Mucosa of gallbladder (tissue), 1 donor: ENCODE data around the gene POU3F2. TPM values are rescaled to one million over a fixed set of nuclear protein-coding genes. Genes with fewer than 3 reads are reported as not detected.

Experiments
- DNase-seq: peaks from one replicate; pipeline ENCODE4 v3.0.0-alpha.2; 2020; ENCODE audit warnings: low spot score
- total RNA-seq: library from RNA; stranded (reverse); gene quantifications from one replicate; pipeline ENCODE4 v1.2.1, GENCODE V29; 2021
- donor health status: DM: no; HTN: no; CAD: no.

The POU3F2 gene
- total RNA-seq = not detected

DNA sequence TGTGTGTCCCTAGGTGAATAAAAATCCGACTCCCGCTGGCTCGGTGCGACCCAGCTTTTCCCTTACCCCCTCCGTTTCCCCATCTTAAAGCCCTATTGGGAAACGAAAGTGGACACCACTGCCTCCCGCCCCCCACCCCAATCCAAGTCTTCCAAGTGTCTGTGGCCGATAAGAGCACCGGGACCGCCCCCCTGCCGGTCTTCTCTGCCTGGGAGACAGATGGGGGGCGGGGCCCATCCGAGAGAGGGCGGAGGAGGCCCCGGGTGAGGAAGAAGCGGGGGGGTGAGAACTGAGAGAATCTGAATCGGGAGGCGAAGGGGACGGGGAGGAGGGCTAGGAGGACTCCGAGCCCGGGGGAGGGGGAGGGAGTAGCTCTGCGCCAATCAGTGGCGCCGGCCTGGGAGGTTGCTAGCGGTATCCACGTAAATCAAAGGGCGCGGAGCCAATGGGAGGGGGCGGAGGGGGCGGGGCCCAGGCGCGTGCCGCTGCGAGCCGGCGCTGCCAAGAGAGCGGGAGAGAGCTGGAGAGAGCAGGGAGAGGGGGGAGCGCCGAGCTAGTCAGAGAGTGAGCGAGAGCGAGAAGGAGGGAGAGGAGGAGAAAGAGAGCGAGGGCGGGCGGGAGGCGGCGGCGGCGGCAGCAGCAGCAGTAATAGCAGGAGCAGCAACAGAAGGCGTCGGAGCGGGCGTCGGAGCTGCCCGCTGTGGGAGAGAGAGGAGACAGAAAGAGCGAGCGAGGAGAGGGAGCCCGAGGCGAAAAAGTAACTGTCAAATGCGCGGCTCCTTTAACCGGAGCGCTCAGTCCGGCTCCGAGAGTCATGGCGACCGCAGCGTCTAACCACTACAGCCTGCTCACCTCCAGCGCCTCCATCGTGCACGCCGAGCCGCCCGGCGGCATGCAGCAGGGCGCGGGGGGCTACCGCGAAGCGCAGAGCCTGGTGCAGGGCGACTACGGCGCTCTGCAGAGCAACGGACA is at the start of gene POU3F2:
TSS of gene POU3F2 (plus strand) at position 515 of the 972 bp plus-strand sequence. CDS start at position 815, 300 bp downstream.
- peak; percentile 50 for DNase-seq

DNA sequence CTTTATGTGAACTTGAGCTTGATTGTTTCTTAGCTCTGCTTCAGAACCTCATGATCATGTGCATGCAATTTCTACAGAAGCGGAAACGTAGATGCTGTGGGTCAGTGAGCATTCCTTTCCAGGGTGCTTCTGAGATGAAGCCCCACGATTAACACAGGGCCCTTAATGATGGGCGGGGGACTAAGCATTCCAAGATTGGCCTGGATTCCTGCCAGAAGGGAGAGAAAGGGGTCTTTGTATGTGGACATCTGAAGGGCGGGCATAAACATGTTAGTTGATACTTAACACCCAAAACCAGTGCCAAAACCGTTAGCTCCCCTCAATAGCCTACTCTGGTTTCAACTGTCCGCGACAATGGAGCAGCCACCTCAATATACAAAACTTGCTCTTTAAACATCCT is 46.9 kb upstream of the POU3F2 start:
- no peak for DNase-seq

DNA sequence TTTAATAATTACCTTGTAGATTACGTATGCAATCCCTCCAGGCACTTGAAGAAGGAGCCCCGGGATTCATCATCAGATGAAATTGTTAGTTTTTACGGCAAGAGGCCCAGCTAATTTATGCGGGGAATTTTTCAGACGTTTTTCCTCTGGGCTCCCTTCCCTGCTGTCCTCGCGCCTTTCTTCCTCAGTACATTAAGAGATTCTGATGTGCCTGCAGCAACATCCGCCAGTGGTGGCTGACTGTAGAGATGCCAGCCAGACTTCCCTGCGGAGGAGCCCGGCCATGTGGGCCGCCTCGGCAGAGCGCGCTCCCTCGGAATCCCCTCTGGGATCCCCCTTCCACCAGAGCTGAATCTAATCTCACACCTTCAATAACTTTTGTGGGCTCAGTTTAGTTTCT is 46.4 kb upstream of the POU3F2 start:
- no peak for DNase-seq

DNA sequence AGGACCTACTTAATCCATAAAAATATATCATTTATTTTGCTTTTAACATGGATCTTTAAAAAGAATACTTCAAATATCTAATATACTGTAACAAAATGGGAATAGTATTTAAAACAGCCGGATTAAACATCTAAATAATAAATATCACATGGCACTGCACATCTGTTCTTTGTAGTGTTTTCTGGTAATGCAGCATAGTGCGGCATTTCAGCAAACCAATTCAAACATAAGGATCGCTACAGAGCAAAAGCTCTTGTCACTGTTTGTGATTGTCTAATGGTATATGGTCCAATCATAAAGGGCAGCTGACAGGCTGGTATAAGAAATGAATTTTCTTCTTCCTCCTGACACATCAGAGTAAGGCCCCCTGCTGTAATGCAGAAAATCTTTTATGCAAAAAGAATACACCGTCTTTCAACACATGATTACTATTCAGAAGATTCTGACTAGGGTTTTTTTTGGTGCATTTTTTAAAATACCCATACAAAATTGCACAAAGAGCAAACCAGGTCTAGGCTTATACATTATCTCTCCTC is 40.0 kb upstream of the POU3F2 start:
- DNase-seq = no peak

DNA sequence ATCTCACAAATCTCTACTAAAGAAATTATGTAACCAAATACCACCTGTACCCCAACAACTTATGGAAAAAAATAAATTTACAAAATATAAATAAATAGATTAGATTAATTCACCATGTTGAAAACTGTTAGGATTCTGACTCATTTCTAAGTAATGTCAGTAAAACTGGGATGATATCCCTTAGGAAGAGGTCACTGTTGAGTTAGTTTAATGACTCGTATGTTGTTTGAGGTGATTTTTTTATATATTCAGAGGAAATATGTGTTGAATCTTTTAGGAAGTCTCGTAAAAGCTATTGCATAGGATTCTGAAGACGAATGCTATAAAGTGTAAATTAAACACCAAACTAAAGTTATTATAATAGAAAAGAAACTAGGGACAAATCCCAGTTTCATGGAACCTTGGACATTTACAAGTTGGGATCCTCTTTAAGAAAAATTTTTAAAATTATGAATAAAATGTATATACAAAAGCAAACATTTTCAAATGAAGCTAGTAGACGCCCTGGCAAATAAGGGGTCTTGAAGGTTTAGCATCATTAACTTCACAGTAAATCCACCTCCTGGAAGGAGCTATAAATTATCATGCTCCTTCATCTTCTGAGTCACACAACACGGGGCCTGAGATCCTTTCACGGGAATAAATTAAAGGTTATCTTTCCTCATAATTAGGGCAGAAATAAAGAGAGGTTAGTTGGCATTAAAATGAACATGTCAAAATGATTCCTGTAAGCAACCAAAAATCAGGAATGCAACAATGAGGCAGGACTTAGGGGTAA is 37.0 kb upstream of the POU3F2 start:
- DNase-seq = no peak

DNA sequence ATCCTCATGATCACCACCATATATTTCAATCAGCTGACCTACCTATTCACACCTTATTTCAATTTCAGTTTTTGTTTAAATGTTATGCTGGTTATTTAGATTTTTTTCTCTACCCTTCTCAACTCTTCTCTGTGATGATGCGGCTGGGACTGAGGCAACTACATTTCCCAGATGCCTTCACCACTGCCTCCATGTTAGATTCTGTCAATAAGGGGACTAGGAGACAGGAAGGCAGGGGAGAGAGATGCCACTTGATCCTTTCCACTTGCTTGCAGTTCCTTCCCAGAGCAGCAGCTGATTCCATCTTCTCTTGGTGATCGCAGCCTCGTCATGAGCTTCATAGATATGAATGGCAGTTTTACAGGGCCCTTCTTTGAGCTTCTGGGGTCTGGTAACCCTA is 33.5 kb upstream of the POU3F2 start:
- DNase-seq = no peak

DNA sequence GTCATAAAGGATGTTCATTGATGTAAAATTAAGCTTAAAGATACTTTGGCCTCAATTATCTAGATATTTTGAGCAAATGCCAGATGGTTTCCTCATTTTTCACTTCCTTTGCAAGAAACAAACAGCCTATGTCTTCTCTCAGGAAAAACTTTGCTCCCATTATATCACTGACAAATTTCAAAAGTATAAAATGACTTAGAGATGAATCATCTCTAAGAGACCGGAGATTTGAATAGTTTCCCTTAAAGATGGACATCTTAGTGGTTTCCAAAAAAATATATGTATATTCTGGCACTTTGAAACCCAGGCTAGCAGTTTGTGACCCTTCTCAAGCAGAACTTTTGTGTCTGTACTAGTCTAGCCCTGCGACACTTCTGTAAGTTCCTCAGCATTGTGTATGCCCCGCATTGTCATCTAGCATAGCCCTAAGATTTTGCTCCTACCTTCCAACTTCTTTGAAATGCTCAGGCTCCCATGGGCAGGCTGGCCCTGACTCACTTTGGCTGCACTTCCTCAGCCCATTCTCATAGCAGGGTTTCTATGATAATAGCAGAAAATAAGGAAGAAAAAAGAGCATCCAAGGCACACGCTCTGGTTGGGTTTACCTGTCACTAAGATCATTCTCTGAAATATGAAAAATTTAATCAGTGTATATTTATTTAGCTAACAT is 25.7 kb upstream of the POU3F2 start:
- no peak for DNase-seq

DNA sequence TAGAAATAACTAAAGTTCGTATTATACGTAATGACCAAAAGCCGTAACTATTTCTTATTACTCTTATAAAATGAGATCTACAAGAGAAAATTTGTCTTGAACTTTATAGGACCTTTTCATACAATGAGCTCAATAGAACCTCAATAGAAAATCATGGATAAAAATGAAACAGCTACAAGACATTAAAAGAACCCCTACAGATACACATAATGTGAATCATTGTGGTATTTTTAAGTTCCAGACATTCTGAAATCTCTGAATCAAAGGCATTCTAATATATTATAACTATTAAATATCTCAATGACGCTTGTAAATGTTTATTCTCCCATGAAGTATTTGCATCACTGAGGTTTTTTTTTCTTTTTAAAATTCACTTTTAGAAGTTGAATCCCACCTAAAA is 22.2 kb upstream of the POU3F2 start:
- DNase-seq = no peak

DNA sequence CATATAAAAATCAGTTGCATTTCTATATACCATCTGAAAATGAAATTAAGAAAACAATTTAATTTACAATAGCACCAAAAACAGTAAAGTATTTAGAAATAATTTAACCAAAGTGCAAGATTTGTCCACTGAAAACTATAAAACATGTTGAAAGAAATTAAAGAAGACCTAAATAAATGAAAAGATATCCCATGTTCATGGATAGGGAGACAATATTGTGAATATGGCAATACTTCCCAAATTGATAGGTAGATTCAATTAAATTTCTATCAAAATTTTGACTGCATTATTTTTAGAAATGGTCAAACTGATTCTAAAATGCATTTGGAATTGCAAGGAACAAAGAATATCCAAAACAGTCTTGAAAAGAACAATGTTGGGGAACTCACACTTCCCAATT is 17.6 kb upstream of the POU3F2 start:
- DNase-seq = no peak

DNA sequence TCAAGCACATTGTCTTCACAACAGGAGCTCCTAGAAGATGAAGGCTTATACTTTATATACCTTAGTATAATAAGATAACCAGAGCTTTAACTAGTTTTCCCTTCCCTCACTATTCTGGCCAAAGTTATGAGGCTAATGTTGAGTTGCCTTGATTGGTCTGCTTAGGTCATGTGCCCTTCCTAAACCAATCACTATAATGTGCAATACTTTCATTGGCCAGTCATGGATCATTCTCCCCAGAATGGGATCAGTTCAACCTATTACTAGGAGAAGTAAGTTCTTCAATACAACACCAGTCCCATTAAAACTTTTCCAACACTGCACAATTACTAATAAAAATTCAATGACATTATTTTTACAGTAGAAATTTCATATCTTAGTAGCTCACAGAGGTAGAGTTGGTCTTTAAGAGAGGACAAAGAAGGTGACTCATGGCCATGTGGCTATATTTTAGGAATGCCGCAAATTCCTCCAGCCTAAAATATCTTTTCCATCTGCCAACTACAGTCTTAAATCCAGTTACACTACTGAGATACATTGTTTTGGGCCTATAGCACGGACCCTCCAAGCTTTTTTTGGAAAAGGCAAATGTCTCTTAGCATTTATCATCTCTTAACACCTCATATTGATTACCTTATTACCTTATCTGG is 12.5 kb upstream of the POU3F2 start:
- DNase-seq = no peak

DNA sequence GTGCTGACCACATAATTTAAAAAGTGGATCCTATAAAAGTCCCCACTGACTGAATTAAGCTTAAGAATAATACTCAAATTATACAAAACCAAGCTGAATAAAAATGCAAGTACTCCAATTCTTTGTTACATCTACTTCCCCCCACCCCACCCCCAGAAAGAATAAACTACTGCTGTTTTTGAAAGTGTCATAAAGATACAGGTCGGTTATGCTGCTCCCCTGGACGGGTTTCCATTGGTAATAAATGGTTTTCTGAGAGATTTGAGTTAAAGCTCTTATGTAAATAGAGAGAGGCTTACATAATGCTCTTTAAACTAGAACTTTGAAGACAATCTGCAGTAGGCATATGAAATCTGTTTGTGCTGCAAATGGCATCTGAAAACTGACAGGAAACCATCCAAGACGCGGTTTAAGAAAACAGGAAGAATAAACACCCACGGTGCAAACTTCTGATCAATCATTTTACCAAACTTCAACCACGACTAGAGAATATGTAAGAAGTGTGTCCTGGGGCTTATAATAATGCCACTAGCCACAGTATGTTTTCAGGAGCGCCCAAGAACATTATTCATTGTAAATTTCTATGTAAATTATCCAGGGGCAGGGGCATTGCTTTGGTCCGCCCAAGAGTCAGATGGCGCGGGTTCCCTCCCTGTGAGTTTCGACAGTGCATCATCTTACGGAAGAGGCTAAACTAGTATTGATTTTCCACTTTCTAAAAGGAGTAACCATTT is 10.8 kb upstream of the POU3F2 start:
- DNase-seq = no peak

DNA sequence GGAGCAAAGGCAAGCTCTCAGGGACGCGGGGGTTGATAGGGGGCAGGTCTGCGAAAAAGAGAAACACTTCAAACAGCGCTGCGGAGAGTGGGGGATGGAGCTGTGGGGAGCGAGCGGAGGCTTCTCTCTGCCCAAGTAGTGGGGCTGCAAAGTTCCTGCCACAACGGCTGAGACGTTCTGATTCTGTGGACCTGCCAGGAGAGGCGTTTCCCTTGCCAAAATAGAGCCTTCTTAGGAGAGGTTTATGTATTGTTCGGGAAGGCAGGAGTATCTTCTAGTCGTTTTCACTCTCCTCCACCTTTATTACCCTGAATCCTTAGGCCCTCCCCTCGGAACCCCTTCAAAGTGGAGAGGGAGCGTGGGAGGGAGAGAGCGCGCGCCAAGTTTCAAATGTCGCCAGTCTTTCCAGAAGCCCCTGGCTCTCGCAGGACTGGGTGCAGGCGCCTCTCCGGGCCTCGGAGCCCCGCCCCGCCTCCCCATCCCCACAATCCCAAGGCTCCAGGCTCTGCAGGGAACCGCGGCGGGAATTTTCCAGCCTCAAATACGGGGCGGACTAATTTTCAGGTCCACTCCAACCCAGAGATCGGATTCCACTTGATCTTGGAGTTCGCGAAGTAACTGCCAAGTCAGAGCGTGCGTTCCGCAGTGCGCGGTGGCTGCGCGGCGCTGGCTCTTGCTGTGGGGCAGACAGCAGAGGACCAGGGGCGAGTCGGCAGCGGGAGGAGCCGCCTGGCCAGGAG is 10.0 kb upstream of the POU3F2 start:
- DNase-seq = no peak

DNA sequence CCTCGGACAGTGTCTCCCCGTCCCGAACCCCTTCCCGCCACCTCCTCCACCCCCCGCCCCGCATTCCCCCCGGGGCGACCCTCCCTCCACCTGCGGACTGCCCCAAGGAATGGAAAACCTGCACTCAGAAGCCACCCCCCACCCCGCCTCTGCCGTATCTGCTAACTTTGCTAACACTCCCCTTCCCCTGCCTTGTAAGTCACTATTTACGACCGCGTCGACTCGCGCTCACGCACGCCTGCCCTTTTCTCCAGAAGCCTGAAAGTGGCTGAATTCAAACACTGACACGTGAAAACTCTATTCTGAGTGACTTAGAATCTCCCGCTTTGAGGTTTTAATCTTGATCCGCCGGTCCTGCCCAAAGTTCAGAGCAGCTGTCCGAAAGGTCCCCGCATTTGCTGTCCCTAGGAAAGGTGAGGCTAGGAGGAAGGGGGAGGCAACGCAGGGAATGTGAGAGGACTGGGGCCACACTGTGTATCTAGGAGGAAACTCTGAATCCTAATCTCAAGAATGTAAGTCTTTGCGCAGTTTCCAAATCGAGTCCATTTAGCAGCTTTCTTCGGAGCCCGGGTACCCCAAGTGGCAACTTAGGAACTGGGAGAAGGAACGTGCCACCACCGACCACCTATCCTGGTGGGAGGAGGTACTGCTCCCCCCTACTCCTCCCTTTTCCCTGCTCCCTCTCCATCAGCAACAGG is 9.3 kb upstream of the POU3F2 start:
- no peak for DNase-seq

DNA sequence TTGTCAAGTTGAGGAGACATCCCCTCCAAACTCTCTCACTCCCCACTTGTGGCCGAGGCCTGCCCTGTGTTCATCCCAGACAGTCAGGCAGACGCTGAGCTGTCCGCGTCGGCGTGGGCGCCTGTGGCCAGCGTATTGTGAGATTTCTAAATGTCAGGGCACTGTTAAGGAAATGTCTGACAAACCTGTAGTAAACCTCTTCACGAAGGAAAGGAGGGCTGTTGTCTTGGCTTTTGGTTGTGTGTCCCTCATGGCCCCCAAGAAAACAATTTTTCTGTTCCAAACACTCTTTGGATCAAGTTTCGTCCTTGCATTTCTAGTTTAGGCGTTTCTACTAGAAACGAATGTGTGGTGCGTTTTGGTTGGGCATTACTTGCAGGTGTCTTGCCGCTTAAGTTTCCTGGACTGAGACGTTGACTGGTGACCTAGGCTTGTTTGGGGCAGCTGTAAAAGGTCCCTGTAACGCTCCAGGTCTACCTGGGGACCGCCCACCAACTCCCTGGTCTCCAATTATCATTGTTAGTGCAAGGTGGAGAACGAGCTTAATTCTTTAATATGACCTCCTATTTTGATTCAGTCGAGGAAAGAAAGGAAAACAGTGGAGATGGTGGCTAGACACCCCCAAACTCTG is 8.7 kb upstream of the POU3F2 start:
- no peak for DNase-seq

DNA sequence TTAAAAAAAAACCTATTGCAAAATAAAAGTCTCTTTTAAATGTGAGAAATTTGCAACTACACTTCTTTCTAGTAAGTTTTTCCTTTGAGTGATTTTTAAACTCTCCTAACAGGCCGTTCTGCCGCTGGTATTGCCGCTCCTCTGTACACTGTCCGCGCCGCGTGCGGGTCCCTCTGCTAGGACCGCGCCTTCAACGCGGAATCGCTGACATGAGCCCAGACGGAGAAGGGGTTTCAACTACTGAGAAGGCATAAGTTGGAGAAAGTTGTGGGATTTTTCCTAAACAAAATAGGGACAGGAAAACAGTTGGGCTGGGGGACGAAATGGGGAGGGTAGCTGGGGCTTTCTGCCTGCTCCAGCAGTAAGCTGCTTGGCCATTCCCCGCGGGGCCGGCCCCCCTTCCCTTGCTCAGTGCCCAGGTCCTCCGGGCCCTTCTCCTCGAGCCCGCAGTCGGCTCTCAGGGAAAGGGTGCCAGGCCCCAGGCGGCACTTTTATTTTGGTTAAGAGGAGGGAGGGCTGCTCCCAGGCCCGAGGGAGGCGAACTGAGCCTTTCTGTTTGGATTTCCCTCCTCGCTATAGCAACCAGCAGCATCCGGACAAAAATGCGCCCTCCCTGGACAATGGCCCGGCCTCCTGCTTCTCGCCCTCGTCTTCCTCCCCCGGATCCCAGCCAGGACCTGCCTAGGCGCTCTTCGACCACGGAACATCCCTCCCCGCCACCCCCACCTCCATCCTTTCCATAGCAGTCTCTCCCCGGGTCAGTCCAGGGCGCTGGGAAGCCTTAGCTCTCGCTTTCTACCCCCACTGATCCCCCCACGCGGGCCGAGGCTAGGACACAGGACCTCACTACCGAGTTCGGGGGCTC is 6.8 kb upstream of the POU3F2 start:
- no peak for DNase-seq

DNA sequence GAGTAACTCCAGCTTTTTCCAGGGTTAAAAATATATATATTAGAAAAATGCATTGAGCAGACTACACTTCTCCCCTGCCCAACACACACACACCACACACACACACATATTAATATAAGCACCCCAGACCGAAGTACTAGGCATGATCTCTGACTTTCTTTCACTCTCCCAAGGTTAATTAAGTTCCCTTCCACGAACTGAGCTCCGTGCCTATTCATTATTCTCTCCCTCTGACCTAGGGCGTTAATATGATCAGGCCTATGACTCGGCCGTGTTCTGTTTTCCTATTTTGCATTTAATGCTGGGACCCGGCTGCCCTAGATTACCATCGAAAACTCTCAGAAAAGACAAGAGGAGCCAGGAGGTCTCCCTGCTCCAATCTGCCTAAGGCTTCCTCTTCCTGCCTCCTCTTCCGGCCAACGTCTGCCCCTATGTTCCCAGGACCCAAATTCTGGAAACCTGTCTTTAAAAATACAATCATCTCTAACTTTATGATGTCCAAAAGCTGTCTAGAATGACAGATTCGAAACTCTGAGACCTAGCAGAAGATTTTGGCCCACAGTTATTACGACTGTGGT is 6.1 kb upstream of the POU3F2 start:
- no peak for DNase-seq

DNA sequence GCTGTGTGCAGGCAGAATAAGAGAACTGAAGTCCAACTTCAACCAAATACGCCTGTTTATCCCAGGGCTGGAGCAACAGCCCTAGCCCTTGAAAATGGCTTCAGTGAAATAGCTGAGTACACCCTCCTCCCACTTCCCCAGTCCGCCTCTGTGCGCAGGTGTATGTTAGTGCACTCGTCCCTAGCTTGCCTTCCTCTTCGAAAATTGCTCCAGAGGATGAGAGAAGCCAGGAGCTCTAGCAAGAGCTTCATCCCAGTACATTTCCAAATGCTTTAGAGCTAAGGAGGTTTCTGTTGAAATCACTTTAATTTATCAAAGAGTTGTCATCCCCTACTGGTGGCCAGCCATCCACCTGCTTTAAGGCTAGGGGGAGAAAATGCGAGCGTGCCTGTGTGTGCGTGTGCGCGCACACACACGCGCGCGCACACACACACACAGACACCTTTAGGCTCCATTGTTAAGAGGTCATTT is 5.4 kb upstream of the POU3F2 start:
- no peak for DNase-seq
